ENCODE results near the gene HOATZ. TPM values are rescaled to one million over a fixed set of nuclear protein-coding genes. Genes with fewer than 3 reads are reported as not detected.

HOATZ gene
- total and polyA plus RNA-seq, 4 donors = not detected

GRCh38 chr11:111573821-111574249 lies 59.3 kb downstream of the HOATZ start:
- Histone ChIP-seq H3K4me3 (ENCODE audit: low read length in 2 of 2) (peak overlapping the region in 1 of 2 donors; percentile 40), H3K27me3 (ENCODE audit: control insufficient read depth in 1 of 2, insufficient read depth in 2 of 2, low read length in 1 of 2) (no peaks in the 10 kb centered on the region), H3K36me3 (ENCODE audit: control insufficient read depth in 1 of 2, insufficient read depth in 2 of 2, low read length in 1 of 2) (no peaks in the 10 kb centered on the region), H3K27ac (ENCODE audit: low read depth in 1 of 2, low read length in 2 of 2) (peak overlapping the region in 1 of 2 donors; percentile 71), H3K4me1 (ENCODE audit: control insufficient read depth in 1 of 2, insufficient read depth in 2 of 2, low read length in 2 of 2) (peaks cover 0 to 6% of the 10 kb centered on the region in 2 donors), H3K9me3 (ENCODE audit: control insufficient read depth, low read length) (no peaks in the 10 kb centered on the region)
- intact Hi-C loops (cut with DNase I) = no loop called here
- DNase-seq (no peak), ATAC-seq (ENCODE audit: low FRiP score) (peak; percentile 50)
- 4% methylated on average over 4 of the region's 4 CpGs for whole genome bisulfite sequencing, 2 donors

DNA sequence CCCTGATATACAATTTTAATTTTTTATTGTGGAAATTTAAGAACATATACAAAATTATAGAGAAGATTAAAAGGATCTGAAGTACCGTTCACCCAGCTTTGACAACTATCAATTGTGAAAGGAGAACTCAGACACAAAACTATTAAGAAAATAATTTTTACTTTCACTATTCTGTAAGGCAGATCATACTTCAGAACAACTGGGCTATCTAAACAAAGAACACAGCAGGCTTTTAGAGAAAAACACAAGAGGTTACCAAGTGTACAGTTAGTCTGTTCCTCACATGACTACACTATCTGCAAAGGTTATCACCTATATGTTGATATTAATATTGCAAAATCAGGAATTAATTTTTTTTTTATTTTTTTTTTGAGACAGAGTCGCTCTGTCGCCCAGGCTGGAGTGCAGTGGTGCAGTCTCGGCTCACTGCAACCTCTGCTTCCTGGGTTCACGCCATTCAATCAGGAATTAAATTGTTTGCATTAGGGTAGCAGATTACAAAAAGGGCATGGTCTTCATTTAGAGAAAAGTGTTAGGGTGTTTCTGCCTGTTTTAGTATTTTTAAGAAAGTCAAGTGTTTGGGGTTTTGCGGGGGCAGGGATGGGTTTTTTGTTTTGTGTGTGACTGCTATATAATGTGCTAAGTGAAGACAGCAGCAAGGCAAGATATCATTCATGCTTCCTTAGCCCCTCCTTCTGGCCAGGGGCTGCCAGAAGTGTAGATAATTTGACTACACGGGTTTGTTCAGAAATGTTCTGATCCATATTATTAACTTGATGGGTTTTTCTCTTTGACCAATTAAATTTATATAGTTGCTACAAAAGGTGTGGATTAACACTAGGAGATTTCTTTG lies 60.0 kb downstream of the HOATZ start:
- Histone ChIP-seq H3K27ac (ENCODE audit: low read depth in 1 of 2, low read length in 2 of 2) (no peak overlapping the region), H3K27me3 (ENCODE audit: control insufficient read depth in 1 of 2, insufficient read depth in 2 of 2, low read length in 1 of 2) (no peaks in the 10 kb centered on the region), H3K9me3 (ENCODE audit: control insufficient read depth, low read length) (no peaks in the 10 kb centered on the region), H3K4me3 (ENCODE audit: low read length in 2 of 2) (peak overlapping the region in 1 of 2 donors; percentile 20), H3K36me3 (ENCODE audit: control insufficient read depth in 1 of 2, insufficient read depth in 2 of 2, low read length in 1 of 2) (no peaks in the 10 kb centered on the region), H3K4me1 (ENCODE audit: control insufficient read depth in 1 of 2, insufficient read depth in 2 of 2, low read length in 2 of 2) (peaks cover 0 to 6% of the 10 kb centered on the region in 2 donors)
- 28 to 29% methylated on average over 7 of the region's 7 CpGs for WGBS, 2 donors
- intact Hi-C loops (cut with DNase I) = no loop called here
- no peak for DNase-seq
- ATAC-seq (ENCODE audit: low FRiP score) = no peak

DNA sequence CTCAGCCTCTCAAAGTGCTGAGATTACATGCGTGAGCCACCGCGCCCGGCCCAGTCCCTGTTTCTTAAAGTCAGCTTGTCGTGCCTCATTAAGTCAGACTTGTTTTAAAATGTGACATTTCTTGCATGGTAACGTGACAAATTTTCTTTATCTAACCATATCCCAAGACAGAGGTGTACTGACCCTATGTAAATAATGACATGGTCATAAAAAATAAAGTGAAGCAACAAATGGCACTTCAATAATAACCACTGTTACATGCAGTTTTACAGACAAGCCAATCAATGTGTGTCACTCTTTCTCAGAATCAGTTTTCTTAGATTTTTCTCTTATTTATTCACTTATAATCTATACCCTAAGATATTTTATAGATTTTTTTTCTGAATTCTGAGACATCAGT lies 61.2 kb downstream of the HOATZ start:
- H3K4me3 ChIP-seq (ENCODE audit: low read length in 2 of 2) = no peak overlapping the region
- H3K36me3 ChIP-seq (ENCODE audit: control insufficient read depth in 1 of 2, insufficient read depth in 2 of 2, low read length in 1 of 2) = no peaks in the 10 kb centered on the region
- H3K27me3 ChIP-seq (ENCODE audit: control insufficient read depth in 1 of 2, insufficient read depth in 2 of 2, low read length in 1 of 2) = no peaks in the 10 kb centered on the region
- peaks cover 0 to 6% of the 10 kb centered on the region in 2 donors for H3K4me1 ChIP-seq (ENCODE audit: control insufficient read depth in 1 of 2, insufficient read depth in 2 of 2, low read length in 2 of 2)
- ATAC-seq (ENCODE audit: low FRiP score) (no peak), DNase-seq (no peak)
- H3K27ac ChIP-seq (ENCODE audit: low read depth in 1 of 2, low read length in 2 of 2) = no peak overlapping the region
- intact Hi-C loops (cut with DNase I) = no loop called here
- H3K9me3 ChIP-seq (ENCODE audit: control insufficient read depth, low read length) = no peaks in the 10 kb centered on the region
- WGBS, 2 donors = 88 to 94% methylated on average over 6 of the region's 6 CpGs

- WGBS, 2 donors = 83 to 89% methylated on average over 4 of the region's 4 CpGs
- H3K4me3 ChIP-seq (ENCODE audit: low read length in 2 of 2) = no peak overlapping the region
- ATAC-seq (ENCODE audit: low FRiP score) = no peak
- no peaks in the 10 kb centered on the region for H3K36me3 ChIP-seq (ENCODE audit: control insufficient read depth in 1 of 2, insufficient read depth in 2 of 2, low read length in 1 of 2)
- DNase-seq = no peak
- H3K9me3 ChIP-seq (ENCODE audit: control insufficient read depth, low read length) = no peaks in the 10 kb centered on the region
- no peak overlapping the region for H3K27ac ChIP-seq (ENCODE audit: low read depth in 1 of 2, low read length in 2 of 2)
- H3K27me3 ChIP-seq (ENCODE audit: control insufficient read depth in 1 of 2, insufficient read depth in 2 of 2, low read length in 1 of 2) = no peaks in the 10 kb centered on the region
- peaks cover 0 to 6% of the 10 kb centered on the region in 2 donors for H3K4me1 ChIP-seq (ENCODE audit: control insufficient read depth in 1 of 2, insufficient read depth in 2 of 2, low read length in 2 of 2)
- intact Hi-C loops (cut with DNase I) = no loop called here
Observed at GRCh38 chr11:111577821-111578220, 63.2 kb downstream of the HOATZ start.

DNA sequence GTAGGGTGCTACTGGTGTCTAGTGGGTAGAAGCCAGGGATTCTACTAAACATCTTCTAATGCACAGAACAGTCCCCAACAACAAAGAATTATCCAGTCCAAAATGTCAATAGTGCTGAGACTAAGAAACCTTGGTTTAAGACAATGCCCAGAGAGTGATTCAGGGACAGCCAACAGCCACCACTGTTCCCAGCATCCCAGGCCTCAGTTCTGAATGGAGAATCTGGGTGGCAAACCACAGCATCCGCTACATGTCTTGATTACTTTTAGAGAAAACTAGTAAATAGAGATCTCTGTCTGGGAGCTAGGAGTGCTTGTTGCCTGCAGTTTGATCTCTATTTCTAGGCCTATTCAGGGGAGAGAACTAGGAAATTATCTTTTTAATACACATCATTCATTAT lies 66.8 kb downstream of the HOATZ start:
- no peak overlapping the region for H3K27ac ChIP-seq (ENCODE audit: low read depth in 1 of 2, low read length in 2 of 2)
- no peaks in the 10 kb centered on the region for H3K27me3 ChIP-seq (ENCODE audit: control insufficient read depth in 1 of 2, insufficient read depth in 2 of 2, low read length in 1 of 2)
- no peaks in the 10 kb centered on the region for H3K36me3 ChIP-seq (ENCODE audit: control insufficient read depth in 1 of 2, insufficient read depth in 2 of 2, low read length in 1 of 2)
- intact Hi-C loops (cut with DNase I) = no loop called here
- DNase-seq = no peak
- no peaks in the 10 kb centered on the region for H3K4me1 ChIP-seq (ENCODE audit: control insufficient read depth in 1 of 2, insufficient read depth in 2 of 2, low read length in 2 of 2)
- no peak for ATAC-seq (ENCODE audit: low FRiP score)
- no peaks in the 10 kb centered on the region for H3K9me3 ChIP-seq (ENCODE audit: control insufficient read depth, low read length)
- no peak overlapping the region for H3K4me3 ChIP-seq (ENCODE audit: low read length in 2 of 2)
- whole genome bisulfite sequencing, 2 donors = 99 to 100% methylated on average over 1 of the region's 1 CpG

GRCh38 chr11:111582163-111582562 lies 67.6 kb downstream of the HOATZ start:
- H3K27ac ChIP-seq (ENCODE audit: low read depth in 1 of 2, low read length in 2 of 2) = no peak overlapping the region
- H3K9me3 ChIP-seq (ENCODE audit: control insufficient read depth, low read length) = no peaks in the 10 kb centered on the region
- no peaks in the 10 kb centered on the region for H3K4me1 ChIP-seq (ENCODE audit: control insufficient read depth in 1 of 2, insufficient read depth in 2 of 2, low read length in 2 of 2)
- H3K36me3 ChIP-seq (ENCODE audit: control insufficient read depth in 1 of 2, insufficient read depth in 2 of 2, low read length in 1 of 2) = no peaks in the 10 kb centered on the region
- intact Hi-C loops (cut with DNase I) = no loop called here
- H3K27me3 ChIP-seq (ENCODE audit: control insufficient read depth in 1 of 2, insufficient read depth in 2 of 2, low read length in 1 of 2) = no peaks in the 10 kb centered on the region
- H3K4me3 ChIP-seq (ENCODE audit: low read length in 2 of 2) = no peak overlapping the region
- ATAC-seq (ENCODE audit: low FRiP score) = no peak
- DNase-seq = no peak

GRCh38 chr11:111582881-111583280 lies 68.3 kb downstream of the HOATZ start:
- no peaks in the 10 kb centered on the region for H3K4me1 ChIP-seq (ENCODE audit: control insufficient read depth in 1 of 2, insufficient read depth in 2 of 2, low read length in 2 of 2)
- ATAC-seq (ENCODE audit: low FRiP score) (no peak), DNase-seq (no peak)
- 41 to 42% methylated on average over 4 of the region's 4 CpGs for WGBS, 2 donors
- H3K36me3 ChIP-seq (ENCODE audit: control insufficient read depth in 1 of 2, insufficient read depth in 2 of 2, low read length in 1 of 2) = no peaks in the 10 kb centered on the region
- no peak overlapping the region for H3K4me3 ChIP-seq (ENCODE audit: low read length in 2 of 2)
- intact Hi-C loops (cut with DNase I) = no loop called here
- H3K27ac ChIP-seq (ENCODE audit: low read depth in 1 of 2, low read length in 2 of 2) = no peak overlapping the region
- H3K27me3 ChIP-seq (ENCODE audit: control insufficient read depth in 1 of 2, insufficient read depth in 2 of 2, low read length in 1 of 2) = no peaks in the 10 kb centered on the region
- no peaks in the 10 kb centered on the region for H3K9me3 ChIP-seq (ENCODE audit: control insufficient read depth, low read length)

GRCh38 chr11:111585371-111585770 lies 70.8 kb downstream of the HOATZ start:
- H3K4me1 ChIP-seq (ENCODE audit: control insufficient read depth in 1 of 2, insufficient read depth in 2 of 2, low read length in 2 of 2) = no peaks in the 10 kb centered on the region
- no peak for ATAC-seq (ENCODE audit: low FRiP score)
- WGBS, 2 donors = 48 to 50% methylated on average over 2 of the region's 2 CpGs
- no peaks in the 10 kb centered on the region for H3K36me3 ChIP-seq (ENCODE audit: control insufficient read depth in 1 of 2, insufficient read depth in 2 of 2, low read length in 1 of 2)
- no peaks in the 10 kb centered on the region for H3K27me3 ChIP-seq (ENCODE audit: control insufficient read depth in 1 of 2, insufficient read depth in 2 of 2, low read length in 1 of 2)
- no peaks in the 10 kb centered on the region for H3K9me3 ChIP-seq (ENCODE audit: control insufficient read depth, low read length)
- no peak overlapping the region for H3K27ac ChIP-seq (ENCODE audit: low read depth in 1 of 2, low read length in 2 of 2)
- peak in 1 of 2 donors; percentile 61 for DNase-seq
- intact Hi-C loops (cut with DNase I) = loop anchor here in 1 of 2 donors (5.0 kb wide), 1 partner anchor 257 kb away; no protein-coding TSS in a partner anchor
- H3K4me3 ChIP-seq (ENCODE audit: low read length in 2 of 2) = no peak overlapping the region

DNA sequence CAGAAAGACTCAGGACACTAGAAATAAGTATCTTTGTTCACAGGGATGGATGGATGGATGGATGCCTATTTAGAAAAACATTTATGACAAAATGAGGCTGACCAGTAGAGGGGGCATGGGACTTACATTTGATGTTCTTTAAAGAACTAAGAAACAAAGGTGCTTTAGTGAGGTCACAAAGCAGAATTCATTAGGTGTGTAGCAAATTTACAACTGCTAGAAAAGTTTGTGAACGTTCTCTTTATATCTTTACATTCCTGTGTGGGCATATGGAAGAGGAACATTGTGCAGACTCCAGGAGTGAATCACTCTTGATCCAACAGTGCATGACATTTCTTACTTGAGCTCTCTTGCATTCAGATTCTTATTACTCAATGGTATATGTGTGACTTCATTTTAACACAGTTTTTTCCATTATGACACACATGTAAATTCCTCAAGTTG lies 71.8 kb downstream of the HOATZ start:
- ATAC-seq (ENCODE audit: low FRiP score) (no peak), DNase-seq (no peak)
- Histone ChIP-seq H3K27me3 (ENCODE audit: control insufficient read depth in 1 of 2, insufficient read depth in 2 of 2, low read length in 1 of 2) (no peaks in the 10 kb centered on the region), H3K4me1 (ENCODE audit: control insufficient read depth in 1 of 2, insufficient read depth in 2 of 2, low read length in 2 of 2) (no peaks in the 10 kb centered on the region), H3K4me3 (ENCODE audit: low read length in 2 of 2) (no peak overlapping the region), H3K27ac (ENCODE audit: low read depth in 1 of 2, low read length in 2 of 2) (no peak overlapping the region), H3K36me3 (ENCODE audit: control insufficient read depth in 1 of 2, insufficient read depth in 2 of 2, low read length in 1 of 2) (no peaks in the 10 kb centered on the region), H3K9me3 (ENCODE audit: control insufficient read depth, low read length) (no peaks in the 10 kb centered on the region)
- 11 to 14% methylated on average over 1 of the region's 1 CpG for WGBS, 2 donors
- intact Hi-C loops (cut with DNase I) = loop anchor here in 1 of 2 donors (5.0 kb wide), 1 partner anchor 256 kb away; no protein-coding TSS in a partner anchor
